HepG2 (cell line): ENCODE measurements around the gene ZNF740. TPM values are rescaled to one million over a fixed set of nuclear protein-coding genes. Genes with fewer than 3 reads are reported as not detected.

ENCODE experiments used
- ATAC-seq: fragments of 200-7000 bp; cut with Tn5 transposase; 3 replicates; pipeline ENCODE4 v1.9.1; 2020; ENCODE audit warnings: mild to moderate bottlenecking, moderate library complexity
- BruUV-seq: library from RNA; stranded (reverse); fragments of 400-500 nt; replicated peaks from 2 replicates; lab custom pipeline; 2021; lab: Mats Ljungman, UMichigan
- CTCF ChIA-PET: fragments of 300-600 bp; formaldehyde crosslinking; extraction: SDS; loops from one replicate; lab custom pipeline; 2021; ENCODE audit warnings: low total read pairs, inconsistent platforms, low intra/inter-chr PET ratio; lab: Yijun Ruan, JAX
- POLR2A ChIA-PET: fragments of 350-600 bp; sonication (Branson Sonifier 250); formaldehyde crosslinking; loops from one replicate; lab custom pipeline; 2020; ENCODE audit warnings: antibody characterized with exemption, inconsistent platforms; lab: Yijun Ruan, JAX
- DNase-seq: peaks from one replicate; pipeline ENCODE4 v3.0.0-alpha.2; 2015; ENCODE audit warnings: low spot score
- FAIRE-seq: peaks from 3 replicates; lab custom pipeline; 2011; peaks lifted over from hg19 to GRCh38; lab: Jason Lieb, UNC
- H2AFZ ChIP-seq: one replicate; pipeline ENCODE4 v1.6.1; 2011; ENCODE audit warnings: low read length, inconsistent platforms
- H3K27ac ChIP-seq: fragments of 300-600 bp; 3 replicates; pipeline ENCODE4 v1.8.0; 2011; ENCODE audit warnings: mixed run types, mild to moderate bottlenecking, mixed read lengths, low read length, inconsistent platforms; ENCODE audit not compliant: insufficient read depth; ENCODE audit errors: extremely low read length
- H3K27me3 ChIP-seq, 2 experiments: fragments of 200-600 bp in 1 of 2; 2 replicates in 1 of 2; 3 replicates in 1 of 2; pipeline versions ENCODE4 v1.6.0 to v1.8.0; 2011; ENCODE audit warnings: low read length in 2 of 2, mild to moderate bottlenecking in 2 of 2, moderate library complexity in 2 of 2, inconsistent platforms in 1 of 2; ENCODE audit not compliant: insufficient read depth in 2 of 2, control insufficient read depth in 1 of 2
- H3K36me3 ChIP-seq, 2 experiments: fragments of 200-600 bp in 1 of 2; replicated peaks in 1 of 2; 2 replicates in 1 of 2; 3 replicates in 1 of 2; pipeline versions ENCODE4 v1.5.1 to v1.8.0; 2011; ENCODE audit warnings: low read length in 2 of 2, inconsistent platforms in 1 of 2; ENCODE audit not compliant: insufficient read depth in 2 of 2, control insufficient read depth in 1 of 2
- H3K4me1 ChIP-seq: 2 replicates; pipeline ENCODE4 v1.5.1; 2012; ENCODE audit warnings: low read length, inconsistent platforms; ENCODE audit not compliant: insufficient read depth
- H3K4me2 ChIP-seq: 2 replicates; pipeline ENCODE4 v1.6.0; 2011; ENCODE audit warnings: low read depth, low read length, inconsistent platforms
- H3K4me3 ChIP-seq, 3 experiments: fragments of 200-600 bp in 1 of 3; sonication (generic), shearing (Covaris generic) in 1 of 3; replicated peaks in 1 of 3; 2 replicates each; pipeline ENCODE4 v1.5.1; 2011 to 2016; ENCODE audit warnings: low read length in 3 of 3, inconsistent platforms in 2 of 3, low read depth in 2 of 3, mild to moderate bottlenecking in 2 of 3, control low read depth in 1 of 3, mixed read lengths in 1 of 3; ENCODE audit not compliant: insufficient read depth in 1 of 3
- H3K79me2 ChIP-seq: one replicate; pipeline ENCODE4 v1.6.1; 2011; ENCODE audit warnings: low read length, inconsistent platforms; ENCODE audit not compliant: insufficient read depth
- H3K9ac ChIP-seq: 2 replicates; pipeline ENCODE4 v1.6.0; 2011; ENCODE audit warnings: mild to moderate bottlenecking, low read depth, low read length, inconsistent platforms; ENCODE audit not compliant: insufficient read depth
- H3K9me3 ChIP-seq: 2 replicates; pipeline ENCODE4 v1.5.1; 2012; ENCODE audit warnings: mild to moderate bottlenecking, low read length
- H4K20me1 ChIP-seq: 2 replicates; pipeline ENCODE4 v1.6.0; 2011; ENCODE audit warnings: inconsistent platforms, mild to moderate bottlenecking, low read length, moderate library complexity; ENCODE audit not compliant: insufficient read depth
- AGO2 ChIP-seq: fragments of 200-400 bp; formaldehyde crosslinking; optimal IDR thresholded peaks from 2 replicates; pipeline ENCODE3; 2017; ENCODE audit warnings: mild to moderate bottlenecking, low read depth, low read length, moderate library complexity
- SNAPC2 ChIP-seq: sonication (generic); formaldehyde crosslinking; IDR thresholded peaks from 2 replicates; pipeline ENCODE4 v1.8.1; 2022; ENCODE audit warnings: mild to moderate bottlenecking, missing genetic modification reagents
- ZNF484 ChIP-seq: sonication (generic); formaldehyde crosslinking; IDR thresholded peaks from 2 replicates; pipeline ENCODE4 v1.5.1; 2020; ENCODE audit warnings: mild to moderate bottlenecking, low read depth, missing genetic modification reagents, borderline replicate concordance
- WGBS: methylation state at CpG from one replicate; pipeline ENCODE4 v1.1.6; 2017; ENCODE audit warnings: low lambda C conversion rate; 5-methylcytosine and 5-hydroxymethylcytosine counted together
- in situ Hi-C: cut with HindIII; loops from 2 replicates; pipeline ENCODE4 v1.10.0; 2017; ENCODE audit warnings: low pct_unique_long_range_greater_than_20kb; ENCODE audit not compliant: extremely low pct_ligation_motif_present
- intact Hi-C: fragments of 100-400 bp; cut with micrococcal nuclease; formaldehyde crosslinking; loops from one replicate; pipeline ENCODE4 v1.10.0; 2022; ENCODE audit not compliant: unreplicated experiment
- polyA plus RNA-seq, 8 experiments: library from polyadenylated mRNA; depleted of rRNA in 3 of 8; stranded (reverse) in 7 of 8; unstranded in 1 of 8; fragments of >200 nt; fragmentation: Illumina TruSeq in 4 of 8; extraction: Trizol in 4 of 8; gene quantifications; 2 replicates each; pipeline versions ENCODE4 v1.2.1 to v1.2.3, GENCODE V29; 2011 to 2016; ENCODE audit warnings: low read depth in 4 of 8, missing spikeins in 1 of 8, mixed read lengths in 1 of 8; ENCODE audit not compliant: insufficient read depth in 1 of 8
- total RNA-seq, 5 experiments: library from RNA; depleted of rRNA; stranded (reverse); fragments of >200 nt; fragmentation: Illumina TruSeq; extraction: Trizol; gene quantifications; 2 replicates each; pipeline ENCODE4 v1.2.3, GENCODE V29; 2016; ENCODE audit warnings: low read depth in 1 of 5

Gene ZNF740
- total and polyA plus RNA-seq, 2 of the 13 experiments (the other 11 are each of a cell fraction or from before 2014, with no cell fraction given): 16.9 to 19.0 TPM

GRCh38 chr12:53195516-53196420 lies 15.2 kb downstream of the ZNF740 start (continued):
- no peak for TF ChIP-seq ZNF484

- POLR2A ChIA-PET: no interaction called here
- Histone ChIP-seq H3K4me3 (no peak overlapping the region), H4K20me1 (no peaks in the 10 kb centered on the region), H3K9ac (no peak overlapping the region), H2AFZ (no peak overlapping the region), H3K27ac (no peak overlapping the region)
- FAIRE-seq (no peak), ATAC-seq (peak; percentile 42), DNase-seq (no peak)
- in situ Hi-C loops: no loop called here
- peak; percentile 54 for TF ChIP-seq AGO2
- TF ChIP-seq SNAPC2 (CRISPR knock-in tag): no peak
- TF ChIP-seq, all 625 proteins: peak for 1
- Histone ChIP-seq H3K4me1 (peaks cover 50% of the 10 kb centered on the region), H3K36me3 (no peaks in the 10 kb centered on the region), H3K9me3 (no peaks in the 10 kb centered on the region), H3K27me3 (0 out of 5 replicates have a peak, but pooled peaks cover 0 to 2% of the 10 kb centered on the region in 2 experiments), H3K4me2 (no peak overlapping the region), H3K79me2 (no peaks in the 10 kb centered on the region)
- 50% methylated on average over 8 of the region's 14 CpGs for WGBS
- BruUV-seq: no TSS peak
- CTCF ChIA-PET: interaction anchor here (2.2 kb wide), 1 partner anchor 37 kb away, joined by 9 read pairs; no protein-coding TSS in a partner anchor
- intact Hi-C loops: no loop called here
Measured at GRCh38 chr12:53196486-53196885, 16.0 kb downstream of the ZNF740 start.
